ENCODE measurements around the gene SPATA6L.
"Not testable (repeated sequence)": the region's sequence is repeated elsewhere in the genome, so short reads cannot be mapped to it uniquely, and the experiment has no call there.

Gene SPATA6L

DNA sequence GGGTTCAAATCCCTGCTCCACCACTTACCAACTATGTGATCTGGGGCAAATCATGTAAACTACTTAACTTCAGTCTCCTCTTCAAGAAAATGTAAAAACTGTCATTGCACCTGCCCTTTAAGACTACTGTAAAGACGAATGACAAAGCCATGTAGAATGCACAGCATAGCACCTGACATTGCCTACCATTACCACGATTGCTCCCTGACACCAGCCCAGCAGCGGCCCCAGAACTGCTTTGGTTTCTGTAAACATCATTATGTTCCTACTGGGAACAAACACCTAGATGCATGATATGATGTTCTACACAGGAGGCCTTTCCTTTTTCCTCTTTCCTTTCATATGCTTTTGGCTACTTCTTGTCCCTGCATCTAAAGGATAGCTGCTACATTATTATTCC is 27.3 kb downstream of the SPATA6L start:
- DNase-seq (ENCODE audit: low read depth in 3 of 3), result no peak

DNA sequence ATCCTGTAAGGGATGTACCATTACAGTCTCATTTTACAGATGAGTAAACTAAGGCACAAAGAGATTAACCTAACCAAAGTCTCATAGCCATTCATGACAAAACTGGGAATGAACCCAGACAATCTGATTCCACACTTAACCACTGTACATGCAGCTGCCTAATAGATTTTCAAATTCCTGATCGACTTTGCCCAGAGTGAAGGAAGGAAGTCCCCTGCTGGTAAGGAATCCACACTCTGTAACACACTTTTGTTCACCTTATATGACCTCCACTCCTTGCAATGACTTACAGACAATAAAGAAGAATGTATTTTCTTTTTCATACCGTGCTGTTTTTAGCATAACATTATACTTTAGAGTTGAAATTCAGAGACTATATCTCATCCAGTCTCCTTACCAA is 35.4 kb downstream of the SPATA6L start:
- no peak for DNase-seq (ENCODE audit: low read depth in 3 of 3)

DNA sequence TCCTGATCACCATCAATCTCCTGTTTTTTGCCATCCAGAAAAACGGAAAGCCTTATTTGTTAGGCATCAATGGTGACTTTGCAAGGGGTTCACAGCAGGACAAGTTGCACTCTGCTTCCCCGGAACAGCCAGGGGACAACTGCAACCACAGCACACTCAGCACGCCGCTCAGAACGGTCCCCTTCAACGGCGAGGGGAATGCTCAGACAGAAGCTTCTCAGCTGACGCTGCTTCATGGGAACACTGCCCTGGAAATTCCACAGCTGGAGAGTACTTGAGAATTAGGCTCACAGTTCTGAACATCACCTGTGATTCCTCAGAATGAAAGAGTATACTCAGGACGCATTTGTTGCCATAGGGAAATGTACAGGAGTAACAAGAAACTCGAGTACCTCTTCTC is 44.3 kb downstream of the SPATA6L start:
- DNase-seq (ENCODE audit: low read depth in 3 of 3), result no peak

DNA sequence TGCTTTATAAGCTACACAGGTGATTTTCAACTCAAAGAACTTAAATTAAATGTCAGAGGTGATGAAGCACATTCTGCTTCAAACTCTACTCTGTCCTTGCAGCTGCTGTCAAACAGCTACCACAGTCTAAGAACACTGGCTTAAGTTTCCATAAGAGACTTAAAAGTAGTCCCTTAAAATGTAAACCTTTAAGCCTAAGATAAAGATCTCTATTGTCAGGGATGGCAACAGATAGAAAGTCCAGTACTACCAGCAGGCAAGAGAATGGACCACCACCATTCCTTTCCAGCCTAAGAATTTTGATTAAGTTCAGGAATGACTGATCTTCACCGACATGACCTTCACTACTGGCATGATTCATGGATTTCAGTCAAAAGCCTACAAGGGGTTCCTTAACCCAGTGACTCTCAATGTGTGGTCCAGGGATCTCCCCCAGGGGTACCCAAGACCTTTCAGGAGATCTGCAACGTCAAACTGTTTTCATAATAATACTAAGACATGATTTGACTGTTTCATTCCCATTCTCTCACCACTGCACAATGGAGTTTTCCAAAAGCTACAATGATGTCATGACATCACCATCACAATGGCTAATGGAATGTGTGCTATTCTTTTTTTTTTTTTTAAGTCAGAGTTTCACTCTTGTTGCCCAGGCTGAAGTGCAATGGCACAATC is 45.3 kb downstream of the SPATA6L start:
- DNase-seq (ENCODE audit: low read depth in 3 of 3), result no peak

DNA sequence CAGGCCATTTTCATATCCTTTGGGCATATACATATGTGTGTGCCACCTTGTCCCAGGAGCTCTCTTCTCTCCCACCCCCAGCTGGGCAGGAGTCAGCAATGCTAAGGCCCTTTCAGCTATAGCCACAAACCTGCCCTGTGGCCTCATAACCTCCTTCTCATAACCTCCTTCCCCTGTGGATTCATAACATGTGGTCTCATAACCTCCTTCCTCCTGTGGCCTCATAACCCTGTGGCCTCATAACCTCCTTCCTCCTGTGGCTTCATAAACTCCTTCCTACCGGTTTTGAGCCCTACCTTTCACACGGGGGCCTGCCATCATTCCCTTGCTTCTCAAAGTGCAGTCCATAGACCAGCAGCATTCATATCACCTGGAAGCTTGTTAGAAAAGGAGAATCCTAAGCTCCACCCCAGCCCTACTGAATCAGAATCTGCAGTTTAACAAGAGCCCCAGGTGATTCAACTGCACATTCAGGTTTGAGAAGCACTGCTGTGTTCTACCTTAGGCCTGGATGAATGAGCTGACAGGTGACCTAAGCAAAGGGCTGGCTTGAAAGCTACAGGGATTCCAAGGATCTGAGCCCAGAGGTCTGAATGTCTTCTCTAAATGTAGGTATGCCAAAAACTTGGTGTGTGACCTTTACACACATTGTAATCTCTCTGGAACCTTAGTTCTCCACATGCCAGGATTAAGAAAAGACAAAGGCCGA is 46.1 kb downstream of the SPATA6L start:
- no peak for DNase-seq (ENCODE audit: low read depth in 3 of 3)

DNA sequence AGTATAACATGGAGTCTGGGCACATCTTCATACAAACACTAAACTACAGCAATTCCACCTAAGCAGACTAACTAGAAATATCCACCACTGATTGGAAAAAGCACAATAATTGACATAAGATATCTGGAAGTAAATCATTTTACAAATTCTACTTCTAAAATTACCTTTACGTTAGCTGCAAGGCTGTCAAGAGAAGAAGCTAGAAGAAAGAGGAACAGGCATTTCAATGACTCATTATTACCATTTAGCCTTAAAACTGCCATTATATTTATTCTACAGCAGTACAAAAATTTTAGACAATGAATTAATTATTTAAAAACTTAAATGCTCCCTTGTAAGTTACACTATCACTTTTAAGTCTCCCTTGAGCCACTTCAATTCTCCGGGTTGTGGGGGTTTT is 47.6 kb downstream of the SPATA6L start:
- DNase-seq (ENCODE audit: low read depth in 3 of 3), result no peak

DNA sequence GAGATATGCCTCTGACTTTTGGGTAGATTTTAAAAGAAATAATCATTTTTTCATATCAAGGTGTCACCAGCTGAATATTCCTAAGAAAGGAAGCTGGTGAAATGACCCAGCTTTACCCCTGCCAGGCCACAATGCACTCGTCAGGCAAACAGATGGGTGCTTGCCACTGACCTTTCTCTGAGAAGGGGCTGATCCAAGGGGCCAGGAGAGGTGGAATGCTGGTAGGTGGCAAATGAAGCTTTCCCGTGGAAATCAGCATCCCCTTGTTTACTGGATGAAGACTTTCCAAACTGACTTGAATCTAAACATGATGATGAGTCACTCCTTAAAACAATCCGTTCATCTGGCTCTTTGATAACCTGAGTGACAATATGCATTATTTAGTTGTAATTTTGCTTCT is 48.5 kb downstream of the SPATA6L start:
- DNase-seq (ENCODE audit: low read depth in 3 of 3), result no peak

DNA sequence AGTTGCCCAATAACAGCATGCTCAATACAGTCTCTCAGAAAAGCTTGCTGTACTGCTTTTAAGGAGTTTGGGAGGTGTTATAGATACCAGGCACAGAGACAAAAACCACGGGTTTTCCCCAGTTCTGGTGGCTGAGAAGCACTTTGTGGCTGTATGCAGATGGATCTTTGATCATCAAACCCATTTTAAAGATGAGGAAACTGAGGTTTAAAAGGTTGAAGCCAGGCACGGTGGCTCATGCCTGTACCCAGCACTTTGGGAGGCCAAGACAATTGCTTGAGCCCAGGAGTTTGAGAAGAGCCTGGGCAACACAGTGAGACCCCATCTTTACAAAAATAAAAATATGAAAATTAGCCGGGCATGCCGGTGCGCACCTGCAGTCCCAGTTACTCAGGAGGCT is 50.5 kb downstream of the SPATA6L start:
- DNase-seq (ENCODE audit: low read depth in 3 of 3), result no peak

DNA sequence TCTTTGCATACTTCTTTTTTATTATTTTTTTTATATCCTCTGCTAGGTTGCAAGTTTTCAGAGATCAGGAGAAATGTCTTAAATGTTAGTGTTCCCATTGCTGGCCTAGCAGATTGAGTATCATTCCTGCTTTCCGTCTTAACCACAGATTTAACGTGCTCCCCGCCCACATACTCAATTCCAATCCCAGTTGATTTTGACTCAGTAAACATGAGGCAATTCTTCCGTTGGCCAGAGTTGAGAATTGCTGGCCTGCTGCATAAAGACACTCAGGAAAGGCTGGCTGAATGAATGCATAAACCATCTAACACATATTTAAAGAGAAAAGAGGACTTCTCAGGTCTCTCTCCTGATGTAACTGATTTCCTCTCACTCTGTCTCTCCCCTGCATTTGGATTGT is 51.0 kb downstream of the SPATA6L start:
- DNase-seq (ENCODE audit: low read depth in 3 of 3), result no peak

DNA sequence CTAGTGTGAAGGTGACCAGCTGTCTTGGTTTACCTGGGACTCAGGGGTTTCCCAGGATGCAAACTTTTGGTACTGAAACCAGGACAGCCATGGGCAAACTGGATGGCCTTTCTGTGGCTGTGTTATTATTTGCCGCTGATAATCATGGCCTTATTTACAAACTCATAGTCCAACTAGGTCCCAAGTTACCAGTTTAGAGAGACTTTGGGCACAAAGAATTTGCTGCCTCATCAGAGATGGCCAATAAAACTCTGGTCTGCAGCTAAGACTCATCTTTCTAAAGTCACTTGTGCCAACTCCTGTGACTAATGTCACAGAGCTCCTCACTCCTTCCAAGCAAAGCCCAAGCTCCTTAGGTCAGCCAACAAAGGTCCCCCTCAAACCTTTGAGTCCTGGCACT is 51.7 kb downstream of the SPATA6L start:
- no peak for DNase-seq (ENCODE audit: low read depth in 3 of 3)

DNA sequence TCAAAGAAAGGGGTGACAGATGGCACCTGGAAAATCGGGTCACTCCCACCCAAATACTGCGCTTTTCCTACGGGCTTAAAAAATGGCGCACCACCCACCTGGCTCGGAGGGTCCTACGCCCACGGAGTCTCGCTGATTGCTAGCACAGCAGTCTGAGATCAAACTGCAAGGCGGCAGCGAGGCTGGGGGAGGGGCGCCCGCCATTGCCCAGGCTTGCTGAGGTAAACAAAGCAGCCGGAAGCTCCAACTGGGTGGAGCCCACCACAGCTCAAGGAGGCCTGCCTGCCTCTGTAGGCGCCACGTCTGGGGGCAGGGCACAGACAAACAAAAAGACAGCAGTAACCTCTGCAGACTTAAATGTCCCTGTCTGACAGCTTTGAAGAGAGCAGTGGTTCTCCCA is 60.2 kb downstream of the SPATA6L start:
- not testable (repeated sequence) for DNase-seq (ENCODE audit: low read depth in 3 of 3)

DNA sequence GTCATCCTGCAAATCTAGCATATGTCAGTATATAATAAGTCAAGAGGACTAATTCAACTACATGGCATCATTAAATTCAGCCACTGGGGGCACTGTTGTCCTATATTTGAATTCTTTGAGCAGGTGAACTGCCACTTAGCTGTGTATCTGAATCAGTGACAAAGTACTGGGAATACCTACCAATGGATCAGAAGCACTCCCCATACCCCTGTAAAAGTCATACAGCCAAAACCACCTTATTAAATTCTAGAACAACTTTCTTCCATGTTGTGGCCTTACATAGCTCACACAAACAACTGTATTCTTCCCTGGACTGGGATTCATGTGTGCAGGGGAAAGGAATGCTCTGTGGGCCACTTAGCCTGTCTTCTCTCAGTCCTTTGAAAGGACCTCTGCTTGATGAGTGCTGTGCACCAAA is 61.6 kb downstream of the SPATA6L start:
- DNase-seq (ENCODE audit: low read depth in 3 of 3), result peak; percentile 6 to 45 (median 10)

DNA sequence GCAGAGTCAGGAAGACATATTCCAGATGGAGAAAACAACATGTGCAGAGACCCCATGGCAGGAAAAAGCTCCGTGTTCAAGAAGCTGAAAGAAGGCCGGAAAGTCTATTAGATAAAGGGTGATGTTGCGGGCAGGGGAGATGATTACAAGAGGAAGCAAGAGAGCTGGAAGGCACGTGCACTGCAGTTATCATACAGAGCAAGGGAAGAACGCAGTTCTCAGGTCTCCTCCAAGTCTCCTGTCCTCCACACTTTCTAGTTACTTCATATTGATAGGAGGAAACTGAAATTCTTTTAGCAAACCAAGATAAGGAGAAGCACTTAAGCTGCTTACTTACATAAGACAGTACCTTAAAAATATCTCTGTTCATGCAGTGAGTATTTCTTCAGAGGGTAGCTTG is 62.5 kb downstream of the SPATA6L start:
- no peak for DNase-seq (ENCODE audit: low read depth in 3 of 3)

DNA sequence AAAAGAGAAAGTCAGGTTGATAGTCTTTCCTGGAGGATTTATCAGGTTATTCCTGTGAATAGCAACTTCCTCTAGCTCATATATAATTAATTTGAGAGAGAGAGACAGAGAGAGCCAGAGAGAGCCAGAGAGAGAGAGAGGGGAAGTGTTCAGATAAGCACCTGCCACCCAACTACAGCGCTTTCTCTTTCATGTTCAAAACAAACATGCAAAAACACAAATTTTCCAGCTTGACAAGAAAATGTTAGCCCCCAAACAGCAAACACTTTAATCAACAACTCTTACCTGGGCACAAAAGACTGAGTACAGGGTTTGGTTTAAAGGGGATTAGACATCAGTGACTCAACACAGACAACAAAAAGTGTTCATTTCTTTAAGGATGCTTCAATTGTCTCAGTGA is 65.9 kb downstream of the SPATA6L start:
- DNase-seq (ENCODE audit: low read depth in 3 of 3), result no peak

DNA sequence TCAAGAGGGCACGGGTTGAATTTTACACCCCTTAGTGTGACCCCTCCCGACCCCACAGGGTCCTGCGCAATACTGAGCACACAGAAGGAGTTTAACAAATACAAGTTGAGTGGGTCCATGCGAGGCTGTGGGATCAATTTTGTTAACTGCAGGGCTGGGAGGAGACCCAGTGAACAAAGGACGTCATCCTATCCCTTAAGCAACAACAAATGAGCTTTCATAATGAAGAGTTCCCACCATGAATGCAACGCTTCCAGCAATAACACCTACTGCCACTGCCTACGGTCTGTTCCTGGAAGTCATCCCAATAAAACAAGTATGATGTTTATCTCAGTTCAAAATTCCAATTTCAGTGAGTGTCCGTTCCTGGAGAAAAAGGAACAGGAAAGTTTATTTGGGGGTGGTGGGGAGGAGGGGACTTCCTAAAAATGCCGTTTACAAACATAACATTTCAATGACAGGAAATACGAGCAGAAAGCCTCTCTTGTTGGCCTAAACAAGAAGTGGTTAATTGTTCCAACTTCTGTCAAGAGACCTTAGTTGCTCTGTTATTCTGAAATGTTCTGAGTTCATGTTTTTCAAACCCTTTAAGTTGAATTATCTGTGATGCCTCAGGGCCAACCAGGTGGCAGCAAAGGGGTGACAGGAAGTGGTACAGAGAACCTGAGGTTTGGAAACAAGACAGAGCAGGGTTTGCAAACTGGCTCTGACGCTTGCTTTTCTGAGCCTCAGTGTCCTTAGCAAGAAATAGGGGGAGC is 69.9 kb downstream of the SPATA6L start:
- peak in 2 of 3 experiments; percentile 6 to 19 for DNase-seq (ENCODE audit: low read depth in 3 of 3)

DNA sequence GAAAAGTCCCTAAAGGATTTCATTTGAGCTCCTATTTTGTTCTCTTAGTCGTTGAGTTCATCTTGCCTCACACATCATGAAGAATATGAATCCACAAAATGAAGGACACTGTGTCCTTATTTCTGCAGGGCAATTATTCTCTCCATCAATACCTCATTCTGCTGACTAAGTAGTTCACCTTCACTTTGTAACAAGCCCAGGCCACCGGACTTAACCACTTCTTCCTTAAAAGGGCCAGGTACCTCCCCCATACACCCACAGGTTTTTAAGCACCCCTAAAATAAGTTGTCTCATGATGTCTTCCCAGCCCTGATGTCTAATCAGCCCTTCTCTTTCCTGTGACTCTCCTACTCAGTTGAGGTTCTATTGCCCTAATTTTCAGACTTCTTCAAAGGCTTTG is 71.3 kb downstream of the SPATA6L start:
- DNase-seq (ENCODE audit: low read depth in 3 of 3), result no peak

DNA sequence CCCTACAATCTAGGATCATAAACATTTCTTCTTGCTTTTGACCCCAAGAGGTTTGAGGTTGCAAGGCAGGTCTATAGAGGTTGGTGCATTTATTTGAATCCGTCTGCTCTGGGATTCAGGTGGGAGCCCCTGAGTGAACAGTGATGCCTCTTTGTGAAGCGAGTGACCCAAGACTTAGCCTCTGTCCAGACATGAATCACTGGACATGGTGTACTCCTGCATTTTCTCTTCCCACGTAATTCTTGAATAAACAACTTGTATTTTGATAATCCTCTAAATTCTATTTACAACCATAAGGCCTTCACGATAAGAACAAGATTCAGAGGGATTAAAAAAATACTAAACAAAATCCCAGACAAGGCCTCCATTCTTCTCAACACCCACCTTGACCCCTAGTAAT is 71.7 kb downstream of the SPATA6L start:
- no peak for DNase-seq (ENCODE audit: low read depth in 3 of 3)

DNA sequence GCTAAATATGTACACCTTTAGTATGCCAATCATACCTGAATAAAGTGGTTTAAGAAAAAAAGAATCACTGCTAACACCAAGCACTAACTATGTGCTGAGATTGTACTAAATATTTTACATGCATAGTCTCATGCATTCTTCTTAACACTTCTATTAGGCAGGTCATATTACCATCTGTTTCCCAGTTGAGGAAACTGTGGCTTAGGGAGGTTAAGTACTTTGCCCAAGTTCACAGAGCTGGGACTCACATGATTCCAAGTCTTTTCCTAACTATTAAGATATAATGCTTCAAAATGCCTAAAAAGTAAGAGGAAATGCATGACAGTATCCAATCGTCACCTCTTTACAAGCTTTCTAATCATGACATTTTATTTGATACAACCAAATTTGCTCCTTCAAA is 73.4 kb downstream of the SPATA6L start:
- DNase-seq (ENCODE audit: low read depth in 3 of 3), result no peak

DNA sequence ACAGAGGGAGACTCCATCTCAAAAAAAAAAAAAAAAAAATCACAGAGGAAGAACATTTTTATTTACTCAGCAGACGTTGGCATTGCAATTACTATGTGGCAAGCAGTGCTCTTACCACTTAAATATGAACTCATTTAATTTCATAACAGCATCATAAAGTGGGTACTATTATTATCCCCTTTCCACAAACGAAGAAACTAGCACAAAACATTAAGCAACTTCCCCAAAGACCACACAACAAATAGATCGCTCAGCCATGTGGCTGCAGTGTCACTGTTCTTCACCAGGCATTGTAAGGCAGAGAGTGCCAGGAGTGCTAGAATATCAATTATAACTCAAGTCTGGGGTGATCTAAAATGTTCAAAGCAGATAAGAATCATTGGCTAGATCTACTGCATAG is 74.0 kb downstream of the SPATA6L start:
- DNase-seq (ENCODE audit: low read depth in 3 of 3), result no peak

DNA sequence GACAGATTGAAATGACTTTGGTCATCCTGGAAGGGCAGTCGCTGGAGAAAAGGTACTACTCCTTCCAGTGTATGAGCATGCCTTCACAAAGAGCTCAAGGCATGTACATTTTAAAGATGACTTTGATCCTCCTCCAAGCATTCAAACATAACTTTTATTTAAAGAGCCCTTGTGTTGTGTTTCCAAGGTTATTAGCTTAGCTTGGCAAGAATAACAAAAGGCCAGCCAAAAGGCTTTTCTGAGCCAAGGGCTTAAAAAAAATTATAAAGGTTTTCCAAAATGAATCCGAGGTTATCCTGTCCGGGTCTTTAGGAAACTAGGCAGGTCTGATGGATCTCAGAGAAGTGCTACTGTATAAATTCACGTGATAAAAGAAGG is 75.2 kb downstream of the SPATA6L start:
- no peak for DNase-seq (ENCODE audit: low read depth in 3 of 3)

DNA sequence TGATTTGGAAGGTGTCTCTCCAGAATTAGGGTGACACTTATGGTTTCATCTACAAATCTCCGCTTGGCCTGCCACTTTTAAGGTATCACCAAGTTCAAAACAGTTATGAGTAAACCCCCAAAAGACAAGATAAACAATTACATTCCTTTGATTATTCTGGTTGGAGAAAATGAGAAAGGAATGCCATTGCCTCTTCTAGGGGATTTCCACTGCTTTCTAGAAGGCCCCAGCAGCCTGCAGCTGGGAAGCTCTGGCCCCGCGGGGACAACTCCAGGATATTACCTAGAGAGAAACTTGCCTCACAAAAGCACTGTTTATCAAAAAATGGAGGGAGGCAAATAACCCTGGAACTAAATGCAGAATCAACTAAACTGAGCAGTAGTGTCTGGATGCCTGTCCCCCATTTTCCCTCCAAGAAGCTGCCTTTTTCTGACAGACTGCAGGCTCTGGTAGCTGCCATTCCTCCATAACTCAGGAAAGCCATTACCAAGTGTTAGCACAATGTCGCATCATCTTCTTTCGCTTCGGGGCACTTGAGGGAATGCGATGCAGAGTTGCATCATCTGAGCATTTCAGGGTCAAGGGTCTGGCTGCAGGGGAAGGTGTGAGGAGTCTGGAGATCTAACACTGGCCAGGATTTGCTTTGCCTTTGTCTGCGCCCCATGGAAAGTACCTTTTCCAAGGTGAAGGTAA is 75.7 kb downstream of the SPATA6L start:
- DNase-seq (ENCODE audit: low read depth in 3 of 3), result no peak

DNA sequence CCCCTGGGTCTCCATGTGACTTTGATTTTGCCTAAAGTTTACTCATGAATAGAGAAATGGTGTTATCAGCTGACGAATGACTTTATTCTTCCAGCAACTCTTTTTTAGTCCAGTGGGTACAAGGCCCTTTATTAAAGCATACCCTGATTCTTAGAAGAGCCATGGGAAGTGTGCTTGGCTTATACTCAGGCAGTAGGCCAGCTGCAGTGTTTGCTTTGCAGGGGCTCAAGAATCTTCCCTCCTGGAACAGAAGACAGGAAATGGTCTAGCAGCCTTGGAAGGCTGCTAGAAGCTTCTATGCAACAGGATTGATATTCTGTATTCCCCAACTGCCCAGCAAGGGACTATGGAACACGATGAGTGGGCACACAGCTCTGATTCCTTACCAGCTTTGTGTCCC is 77.6 kb downstream of the SPATA6L start:
- no peak for DNase-seq (ENCODE audit: low read depth in 3 of 3)
